ENCODE measurements around the gene GNB1L.

Gene GNB1L

GRCh38 chr22:19769393-19769715 is 85.3 kb downstream of the GNB1L start:
- no peaks in the 10 kb centered on the region for H3F3A ChIP-seq (ENCODE audit: insufficient read depth, low read length)
- H4K20me1 ChIP-seq (ENCODE audit: insufficient read depth, low read length), result no peaks in the 10 kb centered on the region
- H2AFZ ChIP-seq (ENCODE audit: low read length), result no peak overlapping the region
- no peak overlapping the region for H3K4me3 ChIP-seq (ENCODE audit: low read length)
- TF ChIP-seq CTCF (IDR thresholded peaks at IDR 0.05; ENCODE audit: low read length) (no peak), EZH2phosphoT487 (IDR thresholded peaks at IDR 0.05; ENCODE audit: low read length) (no peak)
- no peaks in the 10 kb centered on the region for H3K9me3 ChIP-seq (replicated peaks; ENCODE audit: insufficient read depth, low read length)
- no peaks in the 10 kb centered on the region for H3K36me3 ChIP-seq (replicated peaks; ENCODE audit: insufficient read depth, low read length)
- no peak for DNase-seq
- H3K9me2 ChIP-seq (replicated peaks; ENCODE audit: insufficient read depth, low read length), result no peaks in the 10 kb centered on the region
- H3K4me1 ChIP-seq (ENCODE audit: low read length), result no peaks in the 10 kb centered on the region
- peaks cover 91% of the 10 kb centered on the region for H3K27me3 ChIP-seq (replicated peaks; ENCODE audit: insufficient read depth, low read length)
- no peak overlapping the region for H3K9ac ChIP-seq (ENCODE audit: low read length)
- H3K4me2 ChIP-seq (ENCODE audit: low read depth, low read length), result no peak overlapping the region
- no peak overlapping the region for H3K27ac ChIP-seq (ENCODE audit: low read length)
- no peaks in the 10 kb centered on the region for H3K79me2 ChIP-seq (ENCODE audit: low read length)

GRCh38 chr22:19767427-19768341 is 87.0 kb downstream of the GNB1L start:
- Histone ChIP-seq H2AFZ (ENCODE audit: low read length) (no peak overlapping the region), H3K9me2 (replicated peaks; ENCODE audit: insufficient read depth, low read length) (no peaks in the 10 kb centered on the region), H3K79me2 (ENCODE audit: low read length) (no peaks in the 10 kb centered on the region), H3K9me3 (replicated peaks; ENCODE audit: insufficient read depth, low read length) (no peaks in the 10 kb centered on the region), H3K9ac (ENCODE audit: low read length) (no peak overlapping the region), H3K4me1 (ENCODE audit: low read length) (no peaks in the 10 kb centered on the region), H3K36me3 (replicated peaks; ENCODE audit: insufficient read depth, low read length) (no peaks in the 10 kb centered on the region), H3K27me3 (replicated peaks; ENCODE audit: insufficient read depth, low read length) (peaks cover 93% of the 10 kb centered on the region), H3K27ac (ENCODE audit: low read length) (no peak overlapping the region), H3K4me2 (ENCODE audit: low read depth, low read length) (peak overlapping the region; percentile 24; the same call in 1 of the 2 replicates), H3F3A (ENCODE audit: insufficient read depth, low read length) (no peaks in the 10 kb centered on the region), H3K4me3 (ENCODE audit: low read length) (no peak overlapping the region), H4K20me1 (ENCODE audit: insufficient read depth, low read length) (no peaks in the 10 kb centered on the region)
- no peak for DNase-seq
- TF ChIP-seq EZH2 (optimal IDR thresholded peaks at IDR 0.05; ENCODE audit: low read depth, low read length), result no peak
- no peak for TF ChIP-seq CTCF (IDR thresholded peaks at IDR 0.05; ENCODE audit: low read length)
- no peak for TF ChIP-seq EZH2phosphoT487 (IDR thresholded peaks at IDR 0.05; ENCODE audit: low read length)

GRCh38 chr22:19766511-19767426 is 87.9 kb downstream of the GNB1L start:
- peak; percentile 30 for DNase-seq
- Histone ChIP-seq H3K27me3 (replicated peaks; ENCODE audit: insufficient read depth, low read length) (peaks cover 93% of the 10 kb centered on the region), H3K4me1 (ENCODE audit: low read length) (no peaks in the 10 kb centered on the region), H3K9me3 (replicated peaks; ENCODE audit: insufficient read depth, low read length) (no peaks in the 10 kb centered on the region), H4K20me1 (ENCODE audit: insufficient read depth, low read length) (no peaks in the 10 kb centered on the region), H3K9ac (ENCODE audit: low read length) (no peak overlapping the region), H3K79me2 (ENCODE audit: low read length) (no peaks in the 10 kb centered on the region), H3K9me2 (replicated peaks; ENCODE audit: insufficient read depth, low read length) (no peaks in the 10 kb centered on the region), H2AFZ (ENCODE audit: low read length) (no peak overlapping the region), H3F3A (ENCODE audit: insufficient read depth, low read length) (no peaks in the 10 kb centered on the region), H3K27ac (ENCODE audit: low read length) (no peak overlapping the region), H3K4me3 (ENCODE audit: low read length) (no peak overlapping the region), H3K36me3 (replicated peaks; ENCODE audit: insufficient read depth, low read length) (no peaks in the 10 kb centered on the region), H3K4me2 (ENCODE audit: low read depth, low read length) (peak overlapping the region; percentile 24; the same call in 1 of the 2 replicates)
- TF ChIP-seq CTCF (IDR thresholded peaks at IDR 0.05; ENCODE audit: low read length) (peak; percentile 24), EZH2 (optimal IDR thresholded peaks at IDR 0.05; ENCODE audit: low read depth, low read length) (peak; percentile 96), EZH2phosphoT487 (IDR thresholded peaks at IDR 0.05; ENCODE audit: low read length) (peak; percentile 59; the same call in 1 of the 2 replicates)
